VCaP (cell line): Measurements from ENCODE around the gene ASB14.

Source experiments
- H3K27ac ChIP-seq: fragments of 450-650 bp; 2 replicates; pipeline ENCODE4 v1.5.1; 2017
- CTCF ChIP-seq: fragments of 450-650 bp; conservative IDR thresholded peaks from 2 replicates; pipeline ENCODE4 v1.5.1; 2017; ENCODE audit warnings: mild to moderate bottlenecking, moderate library complexity

The ASB14 gene

GRCh38 chr3:57244946-57245345 lies 47.5 kb downstream of the ASB14 start:
- no peak overlapping the region for H3K27ac ChIP-seq
- no peak for TF ChIP-seq CTCF

- no peak for TF ChIP-seq CTCF
- no peak overlapping the region for H3K27ac ChIP-seq
Observed at GRCh38 chr3:57234613-57235575, 57.6 kb downstream of the ASB14 start.

GRCh38 chr3:57233799-57234198 lies 58.7 kb downstream of the ASB14 start:
- no peak overlapping the region for H3K27ac ChIP-seq
- no peak for TF ChIP-seq CTCF

GRCh38 chr3:57230006-57230405 lies 62.5 kb downstream of the ASB14 start:
- TF ChIP-seq CTCF, result no peak
- H3K27ac ChIP-seq, result peak overlapping the region; percentile 97

- H3K27ac ChIP-seq, result peak overlapping the region; percentile 97
- TF ChIP-seq CTCF, result no peak
Observed at GRCh38 chr3:57227930-57228751, 64.3 kb downstream of the ASB14 start.

- peak within 1 kb of the TSS; percentile 97 for H3K27ac ChIP-seq
- TF ChIP-seq CTCF, result no peak; the same call in 1 of the 2 replicates
Observed at GRCh38 chr3:57227204-57227929, 65.1 kb downstream of the ASB14 start, which contains the start of gene APPL1. Gene APPL1, plus strand, starts transcription at chr3:57227729. Its CDS starts 155 bp downstream, at chr3:57227884.
